ENCODE results near the gene C2orf72. TPM values are rescaled to one million over a fixed set of nuclear protein-coding genes. Genes with fewer than 3 reads are reported as not detected.
A peak's percentile ranks its signal among the peaks of the same experiment; 100 is the strongest.

Gene C2orf72
- total and polyA plus RNA-seq, 2 of the 13 experiments (the other 11 are each of a cell fraction or from before 2014, with no cell fraction given), result 147 to 203 TPM

- no peaks in the 10 kb centered on the region; a peak in 1 of 5 replicates for H3K27me3 ChIP-seq (ENCODE audit: control insufficient read depth in 1 of 2, insufficient read depth in 2 of 2, low read length in 2 of 2)
- in situ Hi-C loops (cut with HindIII; ENCODE audit: extremely low pct_ligation_motif_present, low pct_unique_long_range_greater_than_20kb) (no loop called here), intact Hi-C loops (cut with micrococcal nuclease; ENCODE audit: unreplicated experiment) (no loop called here)
- POLR2A ChIA-PET, result interaction anchor here (0.6 to 8.5 kb wide), 4 partner anchors 11 to 144 kb away, joined by 3 to 399 read pairs (median 4); partner anchors contain the start of gene PSMD1
- H3K4me2 ChIP-seq (ENCODE audit: low read depth, low read length), result peak overlapping the region; percentile 98
- DNase-seq (ENCODE audit: low spot score), result no peak
- peak; percentile 11 for ATAC-seq
- WGBS (ENCODE audit: low lambda C conversion rate), result 9% methylated on average over 19 of the region's 21 CpGs
- H3K27ac ChIP-seq (ENCODE audit: extremely low read length, insufficient read depth, low read length), result peak overlapping the region; percentile 92
- H3K9ac ChIP-seq (ENCODE audit: insufficient read depth, low read depth, low read length), result peak overlapping the region; percentile 90
- H3K9me3 ChIP-seq (ENCODE audit: low read length), result no peaks in the 10 kb centered on the region
- no peak for FAIRE-seq
- H3K79me2 ChIP-seq (ENCODE audit: insufficient read depth, low read length), result peaks cover 36% of the 10 kb centered on the region
- no peak overlapping the region for H2AFZ ChIP-seq (ENCODE audit: low read length)
- H3K36me3 ChIP-seq (replicated peaks in 1 of 2; ENCODE audit: control insufficient read depth in 1 of 2, insufficient read depth in 2 of 2, low read length in 2 of 2), result peaks cover 12 to 24% of the 10 kb centered on the region in 2 experiments
- H4K20me1 ChIP-seq (ENCODE audit: insufficient read depth, low read length), result peaks cover 6% of the 10 kb centered on the region; the same call in 1 of the 2 replicates
- peaks cover 78% of the 10 kb centered on the region for H3K4me1 ChIP-seq (ENCODE audit: insufficient read depth, low read length)
- H3K4me3 ChIP-seq (replicated peaks in 1 of 3; ENCODE audit: insufficient read depth in 1 of 3, low read depth in 2 of 3, low read length in 3 of 3), result peak overlapping the region; percentile 83 to 99 (median 99)
- CTCF ChIA-PET (ENCODE audit: low intra/inter-chr PET ratio, low total read pairs), result interaction anchor here (0.7 to 2.7 kb wide), 2 partner anchors 14 to 18 kb away, joined by 3 to 25 read pairs; partner anchors contain the start of gene PSMD1
- TSS peak; percentile 40 for BruUV-seq (replicated peaks)
- TF ChIP-seq ZNF543 (CRISPR knock-in tag; IDR thresholded peaks at IDR 0.05) (0 out of 2 replicates have a peak, but pooled peaks have one; percentile 5), YY1 (IDR thresholded peaks at IDR 0.05; ENCODE audit: insufficient read depth, insufficient replicate concordance, low read depth, low read length) (no peak), ZNF605 (CRISPR knock-in tag; IDR thresholded peaks at IDR 0.05) (peak; percentile 77; the same call in 1 of the 2 replicates), ZFP36L1 (CRISPR knock-in tag; IDR thresholded peaks at IDR 0.05) (no peak), SMAD3 (CRISPR knock-in tag; IDR thresholded peaks at IDR 0.05) (no peak), NONO (IDR thresholded peaks at IDR 0.05) (no peak), NONO (CRISPR knock-in tag; conservative IDR thresholded peaks at IDR 0.05) (no peak; the same call in 1 of the 2 replicates), JARID2 (CRISPR knock-in tag; IDR thresholded peaks at IDR 0.05; ENCODE audit: insufficient replicate concordance) (no peak), ZNF670 (CRISPR knock-in tag; IDR thresholded peaks at IDR 0.05; ENCODE audit: borderline replicate concordance) (no peak), ZNF18 (CRISPR knock-in tag; IDR thresholded peaks at IDR 0.05; ENCODE audit: insufficient replicate concordance) (peak; percentile 50), SP4 (CRISPR knock-in tag; IDR thresholded peaks at IDR 0.05) (no peak), ERF (CRISPR knock-in tag; IDR thresholded peaks at IDR 0.05) (no peak), ZNF260 (CRISPR knock-in tag; IDR thresholded peaks at IDR 0.05; ENCODE audit: borderline replicate concordance, low read depth) (no peak), KLF6 (CRISPR knock-in tag; IDR thresholded peaks at IDR 0.05) (0 out of 2 replicates have a peak, but pooled peaks have one; percentile 1), ZNF430 (CRISPR knock-in tag; IDR thresholded peaks at IDR 0.05) (no peak), ZBTB26 (CRISPR knock-in tag; IDR thresholded peaks at IDR 0.05; ENCODE audit: borderline replicate concordance) (no peak), NFE2 (CRISPR knock-in tag; IDR thresholded peaks at IDR 0.05) (no peak), SNAPC5 (CRISPR knock-in tag; IDR thresholded peaks at IDR 0.05; ENCODE audit: borderline replicate concordance) (no peak), CBFB (CRISPR knock-in tag; IDR thresholded peaks at IDR 0.05) (no peak), ZKSCAN8 (CRISPR knock-in tag; IDR thresholded peaks at IDR 0.05; ENCODE audit: borderline replicate concordance) (no peak), BRF2 (CRISPR knock-in tag; IDR thresholded peaks at IDR 0.05) (0 out of 2 replicates have a peak, but pooled peaks have one; percentile 23)
Measured at GRCh38 chr2:231038483-231039293, 1.4 kb downstream of the C2orf72 start.

Data from HepG2 (cell line).